SK-N-SH treated with all-trans-retinoic acid at 6 μM for 48 hours (cell line): ENCODE results near the gene TXNDC5.

Experiments
- ATAC-seq: fragments of 200-7000 bp; cut with Tn5 transposase; 3 replicates; pipeline ENCODE4 v1.9.1; 2020; ENCODE audit warnings: mild to moderate bottlenecking, moderate library complexity
- ARNTL ChIP-seq: fragments of 450-650 bp; formaldehyde crosslinking; IDR thresholded peaks from 2 replicates; pipeline ENCODE4 v1.5.0; 2020; ENCODE audit warnings: low read depth, mild to moderate bottlenecking, moderate library complexity, borderline replicate concordance
- BACH2 ChIP-seq: fragments of 250-450 bp; sonication (Bioruptor Pico); IDR thresholded peaks from 2 replicates; pipeline ENCODE4 v1.9.0; 2021; ENCODE audit warnings: mild to moderate bottlenecking, borderline replicate concordance
- CREB5 ChIP-seq: fragments of 250-450 bp; sonication (Bioruptor Pico); IDR thresholded peaks from 2 replicates; pipeline ENCODE4 v1.5.1; 2020; ENCODE audit warnings: low read depth, mild to moderate bottlenecking, moderate library complexity
- CSDC2 ChIP-seq: fragments of 250-450 bp; sonication (Bioruptor Pico); IDR thresholded peaks from 2 replicates; pipeline ENCODE4 v1.5.0; 2020; ENCODE audit warnings: mild to moderate bottlenecking, moderate library complexity
- ESRRG ChIP-seq: fragments of 250-450 bp; sonication (Bioruptor Pico); IDR thresholded peaks from 2 replicates; pipeline ENCODE4 v1.6.1; 2021; ENCODE audit warnings: mild to moderate bottlenecking
- GLIS3 ChIP-seq: fragments of 250-450 bp; sonication (Bioruptor Pico); IDR thresholded peaks from 2 replicates; pipeline ENCODE4 v1.5.0; 2020; ENCODE audit warnings: mild to moderate bottlenecking, moderate library complexity
- ISL1 ChIP-seq: fragments of 250-450 bp; sonication (Bioruptor Pico); IDR thresholded peaks from 2 replicates; pipeline ENCODE4 v2.1.2; 2022; ENCODE audit warnings: mild to moderate bottlenecking, moderate library complexity
- OSR1 ChIP-seq: fragments of 250-450 bp; sonication (Bioruptor Pico); IDR thresholded peaks from 2 replicates; pipeline ENCODE4 v1.8.0; 2022; ENCODE audit warnings: moderate library complexity, mild to moderate bottlenecking, inconsistent platforms
- PATZ1 ChIP-seq: fragments of 250-450 bp; sonication (Bioruptor Pico); IDR thresholded peaks from 2 replicates; pipeline ENCODE4 v1.8.0; 2020; ENCODE audit warnings: mild to moderate bottlenecking, moderate library complexity, borderline replicate concordance
- PPARA ChIP-seq: fragments of 250-450 bp; sonication (Bioruptor Pico); IDR thresholded peaks from 2 replicates; pipeline ENCODE4 v1.5.0; 2020; ENCODE audit warnings: mild to moderate bottlenecking, borderline replicate concordance
- RARB ChIP-seq: fragments of 250-450 bp; sonication (Bioruptor Pico); IDR thresholded peaks from 2 replicates; pipeline ENCODE4 v1.8.0; 2021; ENCODE audit warnings: mild to moderate bottlenecking, moderate library complexity
- TCF4 ChIP-seq: fragments of 250-450 bp; sonication (Bioruptor Pico); IDR thresholded peaks from 2 replicates; pipeline ENCODE4 v1.8.0; 2021; ENCODE audit warnings: mild to moderate bottlenecking, moderate library complexity, borderline replicate concordance
- TOX ChIP-seq: fragments of 250-450 bp; sonication (Bioruptor Pico); IDR thresholded peaks from 2 replicates; pipeline ENCODE4 v1.8.0; 2021; ENCODE audit warnings: mild to moderate bottlenecking, moderate library complexity, borderline replicate concordance
- ZC3H10 ChIP-seq: fragments of 250-450 bp; sonication (Bioruptor Pico); IDR thresholded peaks from 2 replicates; pipeline ENCODE4 v1.5.1; 2021; ENCODE audit warnings: mild to moderate bottlenecking, moderate library complexity
- ZFP3 ChIP-seq: fragments of 250-450 bp; sonication (Bioruptor Pico); IDR thresholded peaks from 2 replicates; pipeline ENCODE4 v1.5.0; 2020; ENCODE audit warnings: mild to moderate bottlenecking, moderate library complexity
- ZNF565 ChIP-seq: fragments of 450-650 bp; formaldehyde crosslinking; conservative IDR thresholded peaks from 2 replicates; pipeline ENCODE4 v1.5.0; 2020; ENCODE audit warnings: low read depth, mild to moderate bottlenecking, moderate library complexity
- ZNF70 ChIP-seq: fragments of 450-650 bp; formaldehyde crosslinking; IDR thresholded peaks from 2 replicates; pipeline ENCODE4 v1.5.0; 2020; ENCODE audit warnings: mild to moderate bottlenecking, moderate library complexity
- TF ChIP-seq, protein P1 (sequence below): fragments of 250-450 bp; sonication (Bioruptor Pico); IDR thresholded peaks from 2 replicates; pipeline ENCODE4 v1.5.1; 2021; ENCODE audit warnings: mild to moderate bottlenecking, moderate library complexity
- TF ChIP-seq, protein P2 (sequence below): fragments of 250-450 bp; sonication (Bioruptor Pico); IDR thresholded peaks from 2 replicates; pipeline ENCODE4 v1.8.0; 2021; ENCODE audit warnings: low read depth, mild to moderate bottlenecking, moderate library complexity, borderline replicate concordance
- TF ChIP-seq, protein P3 (sequence below): fragments of 250-450 bp; sonication (Bioruptor Pico); IDR thresholded peaks from 2 replicates; pipeline ENCODE4 v1.5.0; 2020; ENCODE audit warnings: mild to moderate bottlenecking, moderate library complexity

Gene TXNDC5

GRCh38 chr6:7866526-7866925 lies 44.1 kb downstream of the TXNDC5 start:
- ATAC-seq, result no peak
- TF ChIP-seq ZC3H10 (CRISPR knock-in tag), result no peak
- no peak for TF ChIP-seq ZFP3 (CRISPR knock-in tag)
- TF ChIP-seq ISL1 (CRISPR knock-in tag), result no peak
- TF ChIP-seq ZNF70 (CRISPR knock-in tag), result no peak
- no peak for TF ChIP-seq CSDC2
- no peak for TF ChIP-seq BACH2 (CRISPR knock-in tag)
- TF ChIP-seq, all 23 proteins: peak for 0

GRCh38 chr6:7865781-7866180 lies 44.8 kb downstream of the TXNDC5 start:
- TF ChIP-seq RARB (CRISPR knock-in tag), result no peak
- TF ChIP-seq TCF4 (CRISPR knock-in tag), result no peak
- no peak for TF ChIP-seq CSDC2

DNA sequence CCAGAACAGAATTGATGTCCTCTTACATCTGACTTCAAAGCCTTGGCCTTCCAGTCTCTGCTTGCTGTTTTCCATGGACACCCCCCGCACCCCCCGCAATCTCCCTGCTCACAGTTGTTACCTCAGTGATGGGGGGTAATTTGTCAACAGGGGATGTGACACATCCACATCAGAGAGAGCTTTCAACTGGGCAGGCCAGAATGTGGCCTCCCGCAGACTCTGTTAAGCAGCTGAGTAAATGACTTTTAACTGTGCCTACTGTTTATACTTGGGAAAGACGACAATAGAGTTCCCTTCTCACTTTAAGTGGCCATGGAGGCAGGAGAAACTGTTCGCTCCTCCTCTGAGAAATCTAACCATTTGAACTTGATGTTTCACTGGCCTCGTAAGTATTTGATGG lies 51.0 kb downstream of the TXNDC5 start:
- no peak for ATAC-seq
- no peak for TF ChIP-seq ZNF565 (CRISPR knock-in tag)
- TF ChIP-seq ZFP3 (CRISPR knock-in tag), result no peak

More at GRCh38 chr6:7865781-7866180, 44.8 kb downstream of the TXNDC5 start:
- no peak for ATAC-seq

DNA sequence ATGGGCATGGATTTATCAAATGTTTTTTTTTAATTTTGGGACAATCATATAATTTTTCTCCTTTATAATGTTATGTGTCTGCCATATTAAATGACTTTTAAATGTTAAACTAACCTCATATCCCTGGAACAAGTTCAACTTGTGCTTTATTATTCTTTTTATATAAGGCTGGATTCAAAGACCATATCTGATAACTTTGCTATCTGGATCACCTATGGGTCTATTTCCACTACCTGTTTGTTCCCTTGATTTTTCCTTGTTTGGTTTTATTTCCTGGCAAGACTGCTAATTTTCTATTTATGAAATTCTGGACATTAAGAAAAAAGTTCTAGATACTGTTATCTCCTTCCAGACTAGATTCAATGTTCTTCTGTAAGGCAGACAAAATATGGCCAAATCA lies 58.8 kb downstream of the TXNDC5 start:
- TF ChIP-seq ISL1 (CRISPR knock-in tag) (no peak), TCF4 (CRISPR knock-in tag) (no peak), PPARA (CRISPR knock-in tag) (no peak), ZNF565 (CRISPR knock-in tag) (no peak), RARB (CRISPR knock-in tag) (no peak), BACH2 (CRISPR knock-in tag) (no peak), GLIS3 (CRISPR knock-in tag) (no peak), ZC3H10 (CRISPR knock-in tag) (no peak)
- TF ChIP-seq, protein P1, sequence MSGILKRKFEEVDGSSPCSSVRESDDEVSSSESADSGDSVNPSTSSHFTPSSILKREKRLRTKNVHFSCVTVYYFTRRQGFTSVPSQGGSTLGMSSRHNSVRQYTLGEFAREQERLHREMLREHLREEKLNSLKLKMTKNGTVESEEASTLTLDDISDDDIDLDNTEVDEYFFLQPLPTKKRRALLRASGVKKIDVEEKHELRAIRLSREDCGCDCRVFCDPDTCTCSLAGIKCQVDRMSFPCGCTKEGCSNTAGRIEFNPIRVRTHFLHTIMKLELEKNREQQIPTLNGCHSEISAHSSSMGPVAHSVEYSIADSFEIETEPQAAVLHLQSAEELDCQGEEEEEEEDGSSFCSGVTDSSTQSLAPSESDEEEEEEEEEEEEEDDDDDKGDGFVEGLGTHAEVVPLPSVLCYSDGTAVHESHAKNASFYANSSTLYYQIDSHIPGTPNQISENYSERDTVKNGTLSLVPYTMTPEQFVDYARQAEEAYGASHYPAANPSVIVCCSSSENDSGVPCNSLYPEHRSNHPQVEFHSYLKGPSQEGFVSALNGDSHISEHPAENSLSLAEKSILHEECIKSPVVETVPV (CRISPR knock-in tag), result no peak
- TF ChIP-seq, protein P2, sequence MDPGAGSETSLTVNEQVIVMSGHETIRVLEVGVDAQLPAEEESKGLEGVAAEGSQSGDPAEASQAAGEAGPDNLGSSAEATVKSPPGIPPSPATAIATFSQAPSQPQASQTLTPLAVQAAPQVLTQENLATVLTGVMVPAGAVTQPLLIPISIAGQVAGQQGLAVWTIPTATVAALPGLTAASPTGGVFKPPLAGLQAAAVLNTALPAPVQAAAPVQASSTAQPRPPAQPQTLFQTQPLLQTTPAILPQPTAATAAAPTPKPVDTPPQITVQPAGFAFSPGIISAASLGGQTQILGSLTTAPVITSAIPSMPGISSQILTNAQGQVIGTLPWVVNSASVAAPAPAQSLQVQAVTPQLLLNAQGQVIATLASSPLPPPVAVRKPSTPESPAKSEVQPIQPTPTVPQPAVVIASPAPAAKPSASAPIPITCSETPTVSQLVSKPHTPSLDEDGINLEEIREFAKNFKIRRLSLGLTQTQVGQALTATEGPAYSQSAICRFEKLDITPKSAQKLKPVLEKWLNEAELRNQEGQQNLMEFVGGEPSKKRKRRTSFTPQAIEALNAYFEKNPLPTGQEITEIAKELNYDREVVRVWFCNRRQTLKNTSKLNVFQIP, result no peak
- ATAC-seq, result no peak

GRCh38 chr6:7848229-7848628 lies 62.4 kb downstream of the TXNDC5 start:
- ATAC-seq, result no peak
- TF ChIP-seq, protein P3, sequence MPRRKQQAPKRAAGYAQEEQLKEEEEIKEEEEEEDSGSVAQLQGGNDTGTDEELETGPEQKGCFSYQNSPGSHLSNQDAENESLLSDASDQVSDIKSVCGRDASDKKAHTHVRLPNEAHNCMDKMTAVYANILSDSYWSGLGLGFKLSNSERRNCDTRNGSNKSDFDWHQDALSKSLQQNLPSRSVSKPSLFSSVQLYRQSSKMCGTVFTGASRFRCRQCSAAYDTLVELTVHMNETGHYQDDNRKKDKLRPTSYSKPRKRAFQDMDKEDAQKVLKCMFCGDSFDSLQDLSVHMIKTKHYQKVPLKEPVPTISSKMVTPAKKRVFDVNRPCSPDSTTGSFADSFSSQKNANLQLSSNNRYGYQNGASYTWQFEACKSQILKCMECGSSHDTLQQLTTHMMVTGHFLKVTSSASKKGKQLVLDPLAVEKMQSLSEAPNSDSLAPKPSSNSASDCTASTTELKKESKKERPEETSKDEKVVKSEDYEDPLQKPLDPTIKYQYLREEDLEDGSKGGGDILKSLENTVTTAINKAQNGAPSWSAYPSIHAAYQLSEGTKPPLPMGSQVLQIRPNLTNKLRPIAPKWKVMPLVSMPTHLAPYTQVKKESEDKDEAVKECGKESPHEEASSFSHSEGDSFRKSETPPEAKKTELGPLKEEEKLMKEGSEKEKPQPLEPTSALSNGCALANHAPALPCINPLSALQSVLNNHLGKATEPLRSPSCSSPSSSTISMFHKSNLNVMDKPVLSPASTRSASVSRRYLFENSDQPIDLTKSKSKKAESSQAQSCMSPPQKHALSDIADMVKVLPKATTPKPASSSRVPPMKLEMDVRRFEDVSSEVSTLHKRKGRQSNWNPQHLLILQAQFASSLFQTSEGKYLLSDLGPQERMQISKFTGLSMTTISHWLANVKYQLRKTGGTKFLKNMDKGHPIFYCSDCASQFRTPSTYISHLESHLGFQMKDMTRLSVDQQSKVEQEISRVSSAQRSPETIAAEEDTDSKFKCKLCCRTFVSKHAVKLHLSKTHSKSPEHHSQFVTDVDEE, result no peak
- TF ChIP-seq, protein P2, result no peak
- TF ChIP-seq, protein P1 (CRISPR knock-in tag), result no peak
- TF ChIP-seq ARNTL (CRISPR knock-in tag) (no peak), ESRRG (CRISPR knock-in tag) (no peak), PATZ1 (no peak), ZNF565 (CRISPR knock-in tag) (no peak), TOX (CRISPR knock-in tag) (no peak), ZFP3 (CRISPR knock-in tag) (no peak), CREB5 (CRISPR knock-in tag) (no peak), ZNF70 (CRISPR knock-in tag) (no peak), OSR1 (CRISPR knock-in tag) (no peak)
